GM23248 (cell line): ENCODE data around the gene DTWD2. TPM values are rescaled to one million over a fixed set of nuclear protein-coding genes. Genes with fewer than 3 reads are reported as not detected.
"Not testable (repeated sequence)": the region's sequence is repeated elsewhere in the genome, so short reads cannot be mapped to it uniquely, and the experiment has no call there.

Source experiments
- DNase-seq: peaks from one replicate; pipeline ENCODE4 v3.0.0-alpha.2; 2015
- H2AFZ ChIP-seq: fragments of 200-600 bp; sonication (generic); 2 replicates; pipeline ENCODE4 v1.6.1; 2016; ENCODE audit warnings: antibody characterized with exemption
- H3F3A ChIP-seq: fragments of 200-600 bp; sonication (generic); 2 replicates; pipeline ENCODE4 v1.6.1; 2016; ENCODE audit warnings: mild to moderate bottlenecking, antibody characterized with exemption, mixed run types; ENCODE audit not compliant: insufficient read depth
- H3K27ac ChIP-seq: fragments of 200-600 bp; sonication (generic); 2 replicates; pipeline ENCODE4 v1.5.1; 2016; ENCODE audit warnings: mild to moderate bottlenecking
- H3K27me3 ChIP-seq: fragments of 200-600 bp; sonication (generic); replicated peaks from 2 replicates; pipeline ENCODE4 v1.6.1; 2016; ENCODE audit warnings: mild to moderate bottlenecking; ENCODE audit not compliant: insufficient read depth
- H3K36me3 ChIP-seq: fragments of 200-600 bp; sonication (generic); 2 replicates; pipeline ENCODE4 v1.6.1; 2016; ENCODE audit warnings: low read depth, mild to moderate bottlenecking
- H3K4me1 ChIP-seq: fragments of 200-600 bp; sonication (generic); 2 replicates; pipeline ENCODE4 v1.6.1; 2016; ENCODE audit warnings: mild to moderate bottlenecking; ENCODE audit not compliant: insufficient read depth
- H3K4me2 ChIP-seq: fragments of 200-600 bp; sonication (generic); one replicate; pipeline ENCODE4 v1.6.1; 2016; ENCODE audit warnings: mild to moderate bottlenecking; ENCODE audit not compliant: unreplicated experiment
- H3K4me3 ChIP-seq: fragments of 200-600 bp; sonication (generic); 2 replicates; pipeline ENCODE4 v1.5.1; 2016; ENCODE audit warnings: mild to moderate bottlenecking
- H3K79me2 ChIP-seq: fragments of 200-600 bp; sonication (generic); 2 replicates; pipeline ENCODE4 v1.6.1; 2016; ENCODE audit warnings: mild to moderate bottlenecking; ENCODE audit not compliant: insufficient read depth
- H3K9ac ChIP-seq: fragments of 200-600 bp; sonication (generic); 2 replicates; pipeline ENCODE4 v1.6.1; 2016; ENCODE audit warnings: mild to moderate bottlenecking
- H3K9me2 ChIP-seq: fragments of 200-600 bp; sonication (generic); 2 replicates; pipeline ENCODE4 v1.6.1; 2016; ENCODE audit warnings: mixed run types, mild to moderate bottlenecking, moderate library complexity; ENCODE audit not compliant: insufficient read depth
- H3K9me3 ChIP-seq: fragments of 200-600 bp; sonication (generic); one replicate; pipeline ENCODE4 v1.6.1; 2017; ENCODE audit warnings: low read depth
- H4K20me1 ChIP-seq: fragments of 200-600 bp; sonication (generic); 2 replicates; pipeline ENCODE4 v1.6.0; 2016; ENCODE audit not compliant: insufficient read depth
- EZH2 ChIP-seq: fragments of 200-600 bp; sonication (generic); IDR thresholded peaks from 2 replicates; pipeline ENCODE4 v1.6.1; 2018; ENCODE audit warnings: antibody characterized with exemption, mild to moderate bottlenecking; ENCODE audit not compliant: insufficient read depth, poor library complexity, severe bottlenecking
- EZH2phosphoT487 ChIP-seq: fragments of 200-600 bp; sonication (generic); IDR thresholded peaks from 2 replicates; pipeline ENCODE4 v1.6.1; 2018; ENCODE audit warnings: antibody characterized with exemption, moderate library complexity, mild to moderate bottlenecking, low read depth; ENCODE audit not compliant: insufficient read depth
- WGBS, 2 experiments: methylation state at CpG; one replicate each; pipeline ENCODE4 v1.1.6; 2015 to 2017; ENCODE audit warnings: low lambda C conversion rate in 2 of 2, low coverage in 1 of 2; ENCODE audit errors: missing lambda C conversion rate in 2 of 2; 5-methylcytosine and 5-hydroxymethylcytosine counted together
- in situ Hi-C: fragments of 300-500 bp; cut with MboI; formaldehyde crosslinking; loops from 2 replicates; pipeline ENCODE4 v1.15.0; 2020
- polyA plus RNA-seq: library from polyadenylated mRNA; unstranded; fragments of >200 nt; fragmentation: Nextera tagmentation; extraction: Ambion mirVana; gene quantifications from 2 replicates; pipeline ENCODE4 v1.2.1, GENCODE V29; 2016
- total RNA-seq: library from RNA; depleted of rRNA; stranded (reverse); fragments of >200 nt; shearing (Covaris generic); gene quantifications from 2 replicates; pipeline ENCODE4 v1.2.3, GENCODE V29; 2014

The DTWD2 gene
- total and polyA plus RNA-seq, 2 experiments from 2014 or later = 1.7 to 5.5 TPM

- Histone ChIP-seq H3K4me3 (no peak overlapping the region), H3K4me2 (no peak overlapping the region), H3K79me2 (no peaks in the 10 kb centered on the region), H3F3A (no peaks in the 10 kb centered on the region), H3K9me3 (no peaks in the 10 kb centered on the region), H3K27me3 (no peaks in the 10 kb centered on the region), H2AFZ (no peak overlapping the region), H3K36me3 (no peaks in the 10 kb centered on the region), H3K27ac (no peak overlapping the region), H3K4me1 (no peaks in the 10 kb centered on the region), H3K9me2 (no peaks in the 10 kb centered on the region), H4K20me1 (no peaks in the 10 kb centered on the region), H3K9ac (no peak overlapping the region)
- in situ Hi-C loops = no loop called here
- 82 to 89% methylated on average over 1 of the region's 1 CpG for WGBS, 2 experiments
- DNase-seq = no peak
- TF ChIP-seq EZH2phosphoT487 (no peak), EZH2 (no peak)
Measured at GRCh38 chr5:119009131-119009530, 20.8 kb upstream of the DTWD2 start.

GRCh38 chr5:118999696-119000095 is 11.3 kb upstream of the DTWD2 start:
- Histone ChIP-seq H3K4me2 (no peak overlapping the region), H3K36me3 (no peaks in the 10 kb centered on the region), H4K20me1 (no peaks in the 10 kb centered on the region), H3K27ac (no peak overlapping the region), H2AFZ (no peak overlapping the region), H3K4me3 (no peak overlapping the region), H3K9me3 (no peaks in the 10 kb centered on the region), H3K9ac (no peak overlapping the region), H3K79me2 (no peaks in the 10 kb centered on the region), H3K4me1 (no peaks in the 10 kb centered on the region), H3K9me2 (no peaks in the 10 kb centered on the region), H3K27me3 (no peaks in the 10 kb centered on the region), H3F3A (no peaks in the 10 kb centered on the region)
- TF ChIP-seq EZH2 (no peak), EZH2phosphoT487 (no peak)
- in situ Hi-C loops = no loop called here
- 29 to 43% methylated on average over 1 of the region's 1 CpG for WGBS, 2 experiments
- DNase-seq = no peak

GRCh38 chr5:118998861-118999260 is 10.5 kb upstream of the DTWD2 start:
- H3K79me2 ChIP-seq, H3K4me1 ChIP-seq, H3K9me2 ChIP-seq, H3K36me3 ChIP-seq, H3K9ac ChIP-seq, H3K4me3 ChIP-seq, H2AFZ ChIP-seq, H3K4me2 ChIP-seq, H3K27ac ChIP-seq, DNase-seq, H3K27me3 ChIP-seq, H3K9me3 ChIP-seq, in situ Hi-C loops, H4K20me1 ChIP-seq, H3F3A ChIP-seq: not testable (repeated sequence)
- WGBS, 2 experiments = 76 to 90% methylated on average over 4 to 24 of the region's 24 CpGs

GRCh38 chr5:118996098-118996497 is 7.8 kb upstream of the DTWD2 start:
- Histone ChIP-seq H3K4me1 (no peaks in the 10 kb centered on the region), H3K4me3 (no peak overlapping the region), H3K79me2 (no peaks in the 10 kb centered on the region), H3K36me3 (no peaks in the 10 kb centered on the region), H3F3A (no peaks in the 10 kb centered on the region), H3K9me2 (no peaks in the 10 kb centered on the region), H3K27me3 (no peaks in the 10 kb centered on the region), H2AFZ (no peak overlapping the region), H3K9ac (no peak overlapping the region), H3K27ac (no peak overlapping the region), H4K20me1 (no peaks in the 10 kb centered on the region), H3K4me2 (no peak overlapping the region), H3K9me3 (no peaks in the 10 kb centered on the region)
- DNase-seq = no peak
- TF ChIP-seq EZH2phosphoT487 = no peak
- TF ChIP-seq EZH2 = no peak
- in situ Hi-C loops = no loop called here
- WGBS, 2 experiments = 36 to 56% methylated on average over 1 of the region's 1 CpG

GRCh38 chr5:118994595-118994994 is 6.2 kb upstream of the DTWD2 start:
- H3K9me2 ChIP-seq = no peaks in the 10 kb centered on the region
- no peaks in the 10 kb centered on the region for H3K4me1 ChIP-seq
- no peaks in the 10 kb centered on the region for H4K20me1 ChIP-seq
- H3K4me2 ChIP-seq = no peak overlapping the region
- H3F3A ChIP-seq = no peaks in the 10 kb centered on the region
- no peak for DNase-seq
- no peak overlapping the region for H2AFZ ChIP-seq
- no peak for TF ChIP-seq EZH2phosphoT487
- in situ Hi-C loops = no loop called here
- H3K27me3 ChIP-seq = no peaks in the 10 kb centered on the region
- H3K9me3 ChIP-seq = no peaks in the 10 kb centered on the region
- H3K27ac ChIP-seq = no peak overlapping the region
- H3K79me2 ChIP-seq = no peaks in the 10 kb centered on the region
- H3K9ac ChIP-seq = no peak overlapping the region
- 30% methylated on average over 2 of the region's 2 CpGs for WGBS, 2 experiments
- H3K36me3 ChIP-seq = no peaks in the 10 kb centered on the region
- H3K4me3 ChIP-seq = no peak overlapping the region

- H3K9me2 ChIP-seq, H2AFZ ChIP-seq, H3K27ac ChIP-seq, DNase-seq, H3K4me1 ChIP-seq, H3F3A ChIP-seq, H3K9ac ChIP-seq, H3K4me3 ChIP-seq, H3K4me2 ChIP-seq, H3K36me3 ChIP-seq, in situ Hi-C loops, H4K20me1 ChIP-seq, H3K27me3 ChIP-seq, H3K79me2 ChIP-seq, H3K9me3 ChIP-seq: not testable (repeated sequence)
Measured at GRCh38 chr5:118993118-118993517, 4.8 kb upstream of the DTWD2 start.

- H3K79me2 ChIP-seq, H3F3A ChIP-seq, H3K36me3 ChIP-seq, in situ Hi-C loops, H4K20me1 ChIP-seq, H3K9ac ChIP-seq, H3K27ac ChIP-seq, H3K27me3 ChIP-seq, H3K4me2 ChIP-seq, H3K4me1 ChIP-seq, H3K9me2 ChIP-seq, H2AFZ ChIP-seq, H3K4me3 ChIP-seq, DNase-seq, H3K9me3 ChIP-seq: not testable (repeated sequence)
- 62 to 77% methylated on average over 3 of the region's 3 CpGs for WGBS, 2 experiments
Measured at GRCh38 chr5:118992055-118992454, 3.7 kb upstream of the DTWD2 start.
